Peyer's patch (tissue), 4 donors: ENCODE results near the gene F7.

Experiments used
- CTCF ChIP-seq, 6 experiments: fragments of 450-650 bp in 4 of 6; fragments of 200-600 bp in 2 of 6; sonication (generic) in 1 of 6; IDR thresholded peaks; one replicate each; pipeline ENCODE4 v1.5.1; 2017 to 2019; ENCODE audit warnings: antibody characterized with exemption in 6 of 6, mild to moderate bottlenecking in 3 of 6, moderate library complexity in 1 of 6
- POLR2A ChIP-seq, 2 donors: fragments of 450-650 bp; IDR thresholded peaks; one replicate each; pipeline ENCODE4 v1.5.1; 2017; ENCODE audit warnings: antibody characterized with exemption in 2 of 2, mild to moderate bottlenecking in 2 of 2, moderate library complexity in 2 of 2

- no peak for TF ChIP-seq CTCF (IDR thresholded peaks at IDR 0.05)
- TF ChIP-seq POLR2A (IDR thresholded peaks at IDR 0.05) = no peak
Measured at GRCh38 chr13:113157206-113157928, 51.8 kb downstream of the F7 start.
